Aortic smooth muscle cell (primary cell): ENCODE data around the gene DNM1L. TPM values are rescaled to one million over a fixed set of nuclear protein-coding genes. Genes with fewer than 3 reads are reported as not detected.

Source experiments
- total RNA-seq: library from RNA; depleted of rRNA; stranded (reverse); fragments of >200 nt; gene quantifications from 2 replicates; pipeline ENCODE4 v1.2.3, GENCODE V29; 2014

The DNM1L gene
- total RNA-seq, result 60.0 and 73.2 TPM in 2 replicates

GRCh38 chr12:32679091-32679919, at the start of gene DNM1L:
DNM1L (plus strand) TSS chr12:32679301; CDS start chr12:32679364, 63 bp downstream.

GRCh38 chr12:32755654-32756475, 76.8 kb downstream of the DNM1L start, which contains the start of gene YARS2:
YARS2 (minus strand) TSS chr12:32755897; CDS start chr12:32755874, 23 bp downstream.

Other genes with a start within 250 kb of the DNM1L start
- gene YARS2, start 76.6 kb downstream of the DNM1L start, total RNA-seq, result 20.0 and 20.6 TPM in 2 replicates
- gene PKP2, start 217.5 kb downstream of the DNM1L start, total RNA-seq, result 0.06 TPM in 1 of 2 replicates, not detected in the other